Endothelial cell of umbilical vein (primary cell): Measurements from ENCODE around the gene CNTNAP2.

Experiments used
- CTCF ChIP-seq, 2 donors: IDR thresholded peaks; 1 replicate in 1 of 2; 2 replicates in 1 of 2; pipeline ENCODE4 v1.5.1; 2011; ENCODE audit warnings: low read length in 2 of 2, mild to moderate bottlenecking in 2 of 2, moderate library complexity in 2 of 2, control low read depth in 1 of 2, inconsistent platforms in 1 of 2, low read depth in 1 of 2; ENCODE audit not compliant: insufficient read depth in 1 of 2; ENCODE audit errors: extremely low read depth in 1 of 2
- MYC ChIP-seq: IDR thresholded peaks from one replicate; pipeline ENCODE4 v1.6.1; 2011; ENCODE audit warnings: mild to moderate bottlenecking, low read depth, low read length
- POLR2A ChIP-seq: IDR thresholded peaks from 2 replicates; pipeline ENCODE4 v1.6.1; 2012; ENCODE audit warnings: low read depth, mild to moderate bottlenecking, control low read depth, low read length

GRCh38 chr7:147014286-147014955, 897.8 kb downstream of the CNTNAP2 start:
- TF ChIP-seq CTCF (IDR thresholded peaks at IDR 0.05; ENCODE audit: extremely low read depth in 1 of 2, insufficient read depth in 1 of 2, low read depth in 1 of 2, low read length in 2 of 2): no peak
- TF ChIP-seq MYC: no peak
- no peak for TF ChIP-seq POLR2A
